HCT116 (cell line): Measurements from ENCODE around the gene GRIA2. TPM values are rescaled to one million over a fixed set of nuclear protein-coding genes. Genes with fewer than 3 reads are reported as not detected.

Experiments used
- ATAC-seq: fragments of 200-7000 bp; cut with Tn5 transposase; 2 replicates; pipeline ENCODE4 v1.9.1; 2020; ENCODE audit warnings: mild to moderate bottlenecking, moderate library complexity
- BruUV-seq: library from RNA; stranded (reverse); fragments of 400-500 nt; replicated peaks from 2 replicates; lab custom pipeline; 2021; lab: Mats Ljungman, UMichigan
- CTCF ChIA-PET: fragments of 300-600 bp; sonication (Branson Sonifier 250); formaldehyde crosslinking; loops from one replicate; lab custom pipeline; 2021; ENCODE audit warnings: antibody characterized with exemption; lab: Charles Lee
- POLR2A ChIA-PET: fragments of 300-600, 350-600 bp; sonication (Branson Sonifier 250); formaldehyde crosslinking; loops from one replicate; lab custom pipeline; 2021; ENCODE audit warnings: antibody characterized with exemption; lab: Charles Lee
- RAD21 ChIA-PET, 2 experiments: fragments of 300-600 bp; sonication (Branson Sonifier 250); formaldehyde crosslinking; loops; one replicate each; lab custom pipeline; 2023; ENCODE audit warnings: low total read pairs in 2 of 2; ENCODE audit not compliant: uncharacterized antibody in 2 of 2, unreplicated experiment in 2 of 2, low non-redundant PET in 1 of 2; lab: Charles Lee
- DNase-seq: peaks from one replicate; pipeline ENCODE4 v3.0.0-alpha.2; 2010; ENCODE audit warnings: low read depth, low spot score
- H2AFZ ChIP-seq: fragments of 200-600 bp; shearing (Covaris generic), sonication (generic); 2 replicates; pipeline ENCODE4 v1.6.1; 2017; ENCODE audit warnings: low read depth, mixed run types, mixed read lengths, antibody characterized with exemption, low read length; ENCODE audit not compliant: poor library complexity, severe bottlenecking
- H3K27ac ChIP-seq: 2 replicates; pipeline ENCODE4 v1.5.1; 2012; ENCODE audit warnings: low read depth, low read length
- H3K27me3 ChIP-seq: fragments of 200-600 bp; sonication (generic); 2 replicates; pipeline ENCODE4 v1.6.1; 2016; ENCODE audit warnings: mixed run types, low read length, mixed read lengths; ENCODE audit not compliant: insufficient read depth
- H3K36me3 ChIP-seq, 2 experiments: fragments of 200-500 bp in 1 of 2; fragments of 200-600 bp in 1 of 2; sonication (Bioruptor generic) in 1 of 2; sonication (generic) in 1 of 2; 2 replicates each; pipeline versions ENCODE4 v1.5.1 to v1.6.1; 2014 to 2016; ENCODE audit warnings: low read length in 2 of 2, inconsistent platforms in 1 of 2, mixed read lengths in 1 of 2, mixed run types in 1 of 2; ENCODE audit not compliant: insufficient read depth in 2 of 2, control insufficient read depth in 1 of 2
- H3K4me1 ChIP-seq, 2 experiments: fragments of 200-600 bp in 1 of 2; sonication (generic) in 1 of 2; 2 replicates each; pipeline versions ENCODE4 v1.5.1 to v1.6.1; 2012 to 2017; ENCODE audit warnings: low read length in 2 of 2, inconsistent platforms in 1 of 2, mild to moderate bottlenecking in 1 of 2, mixed read lengths in 1 of 2, mixed run types in 1 of 2, moderate library complexity in 1 of 2; ENCODE audit not compliant: insufficient read depth in 2 of 2, control insufficient read depth in 1 of 2
- H3K4me2 ChIP-seq: fragments of 200-600 bp; sonication (generic); 2 replicates; pipeline ENCODE4 v1.6.1; 2017; ENCODE audit warnings: mixed run types, low read length, mixed read lengths
- H3K4me3 ChIP-seq, 2 experiments: fragments of 200-600 bp in 1 of 2; sonication (generic) in 1 of 2; replicated peaks in 1 of 2; 2 replicates each; pipeline ENCODE4 v1.5.1; 2011 to 2016; ENCODE audit warnings: low read length in 2 of 2, control low read depth in 1 of 2, low read depth in 1 of 2, mild to moderate bottlenecking in 1 of 2, mixed read lengths in 1 of 2, mixed run types in 1 of 2
- H3K79me2 ChIP-seq: fragments of 200-600 bp; sonication (generic); 2 replicates; pipeline ENCODE4 v1.6.1; 2017; ENCODE audit warnings: mild to moderate bottlenecking, mixed run types, low read length, moderate library complexity, mixed read lengths; ENCODE audit not compliant: insufficient read depth
- H3K9ac ChIP-seq: fragments of 200-600 bp; sonication (generic); 2 replicates; pipeline ENCODE4 v1.6.1; 2016; ENCODE audit warnings: low read length, mixed read lengths
- H3K9me2 ChIP-seq: fragments of 200-600 bp; sonication (generic), shearing (Covaris generic); 2 replicates; pipeline ENCODE4 v1.6.1; 2017; ENCODE audit warnings: mixed run types, mild to moderate bottlenecking, moderate library complexity; ENCODE audit not compliant: insufficient read depth
- H3K9me3 ChIP-seq, 2 experiments: fragments of 200-500 bp in 1 of 2; fragments of 200-600 bp in 1 of 2; sonication (Bioruptor generic) in 1 of 2; sonication (generic) in 1 of 2; 2 replicates each; pipeline ENCODE4 v1.6.1; 2014 to 2017; ENCODE audit warnings: low read length in 2 of 2, mixed read lengths in 2 of 2, inconsistent platforms in 1 of 2, low read depth in 1 of 2, mild to moderate bottlenecking in 1 of 2, mixed run types in 1 of 2, moderate library complexity in 1 of 2; ENCODE audit not compliant: control insufficient read depth in 1 of 2, insufficient read depth in 1 of 2
- H4K20me1 ChIP-seq: fragments of 200-600 bp; sonication (generic), shearing (Covaris generic); 2 replicates; pipeline ENCODE4 v1.6.1; 2017; ENCODE audit warnings: mixed run types, mild to moderate bottlenecking, moderate library complexity; ENCODE audit not compliant: insufficient read depth
- EGR1 ChIP-seq: IDR thresholded peaks from 2 replicates; pipeline ENCODE4 v1.6.1; 2012; ENCODE audit warnings: low read depth
- ELF1 ChIP-seq: IDR thresholded peaks from 2 replicates; pipeline ENCODE4 v1.6.1; 2012; ENCODE audit warnings: low read depth, borderline replicate concordance
- JUND ChIP-seq: IDR thresholded peaks from 2 replicates; pipeline ENCODE4 v1.6.1; 2012
- POLR2A ChIP-seq: IDR thresholded peaks from 2 replicates; pipeline ENCODE4 v1.7.0; 2011; ENCODE audit warnings: borderline replicate concordance; ENCODE audit not compliant: insufficient read depth, insufficient read length; ENCODE audit errors: extremely low read depth
- RAD21 ChIP-seq: IDR thresholded peaks from 2 replicates; pipeline ENCODE4 v1.6.1; 2012; ENCODE audit warnings: low read depth, mild to moderate bottlenecking
- intact Hi-C: fragments of 100-400 bp; cut with micrococcal nuclease; formaldehyde crosslinking; loops from 2 replicates; pipeline ENCODE4 v1.10.0; 2022
- total RNA-seq: library from RNA; stranded (reverse); gene quantifications from one replicate; pipeline ENCODE4 v1.2.1, GENCODE V29; 2021; ENCODE audit not compliant: unreplicated experiment
- TF ChIP-seq, protein P1 (sequence below): IDR thresholded peaks from 2 replicates; pipeline ENCODE4 v1.6.1; 2012
- TF ChIP-seq, protein P2 (sequence below), 3 experiments: fragments of 200-600 bp in 1 of 3; sonication (generic) in 1 of 3; IDR thresholded peaks in 2 of 3; conservative IDR thresholded peaks in 1 of 3; 2 replicates each; pipeline ENCODE4 v1.5.1; 2012 to 2017; ENCODE audit warnings: low read depth in 2 of 3, low read length in 2 of 3, antibody characterized with exemption in 1 of 3, borderline replicate concordance in 1 of 3, control low read depth in 1 of 3, mild to moderate bottlenecking in 1 of 3, mixed read lengths in 1 of 3, mixed run types in 1 of 3, moderate library complexity in 1 of 3; ENCODE audit not compliant: insufficient read depth in 1 of 3
- TF ChIP-seq, protein P3 (sequence below): IDR thresholded peaks from 2 replicates; pipeline ENCODE4 v1.6.1; 2011; ENCODE audit warnings: mild to moderate bottlenecking, low read length, moderate library complexity; ENCODE audit not compliant: insufficient replicate concordance; ENCODE audit errors: extremely low read depth
- TF ChIP-seq, protein P4 (sequence below): IDR thresholded peaks from 2 replicates; pipeline ENCODE4 v1.6.1; 2012; ENCODE audit warnings: low read depth

Gene GRIA2
- total RNA-seq, 1 experiment from 2014 or later, result not detected

DNA sequence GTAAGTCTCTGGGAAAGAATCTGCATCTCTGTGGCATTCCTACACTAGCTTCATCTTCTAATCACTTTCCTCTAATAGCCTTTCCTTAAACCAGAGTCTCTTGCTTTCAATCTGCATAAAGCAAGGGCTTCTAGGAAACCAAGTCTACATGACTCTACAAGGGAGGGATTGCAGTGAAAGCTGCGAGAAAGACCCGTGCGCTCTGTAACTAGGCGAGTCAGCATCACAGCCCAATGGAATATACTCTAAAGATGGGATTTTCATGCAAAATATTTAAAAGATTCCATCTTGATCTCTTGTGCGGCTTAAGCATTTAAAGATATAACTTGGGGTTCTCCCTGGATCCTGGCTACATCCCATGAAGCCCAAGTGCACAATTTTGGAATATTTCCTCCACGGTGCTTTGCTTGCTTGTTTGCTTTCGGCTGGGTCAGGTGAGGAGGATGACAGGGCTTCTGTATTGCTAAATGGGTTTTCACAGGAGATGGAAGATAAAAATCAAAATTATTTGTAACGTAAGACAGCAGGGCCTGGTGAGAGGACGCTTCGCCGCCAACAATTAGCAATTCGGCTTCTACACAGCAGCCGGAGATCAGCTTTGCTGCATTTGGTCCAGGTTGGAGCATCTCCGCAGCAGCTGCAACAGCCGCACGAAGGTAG lies 687 bp upstream of the GRIA2 start:
- H3K9me3 ChIP-seq, result no peaks in the 10 kb centered on the region
- H3K4me3 ChIP-seq, result no peak overlapping the region
- H3K9ac ChIP-seq, result no peak overlapping the region
- RAD21 ChIA-PET, result no interaction called here
- H3K27ac ChIP-seq, result no peak overlapping the region
- BruUV-seq, result no TSS peak
- TF ChIP-seq, protein P1, sequence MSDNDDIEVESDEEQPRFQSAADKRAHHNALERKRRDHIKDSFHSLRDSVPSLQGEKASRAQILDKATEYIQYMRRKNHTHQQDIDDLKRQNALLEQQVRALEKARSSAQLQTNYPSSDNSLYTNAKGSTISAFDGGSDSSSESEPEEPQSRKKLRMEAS, result no peak
- TF ChIP-seq, protein P2, sequence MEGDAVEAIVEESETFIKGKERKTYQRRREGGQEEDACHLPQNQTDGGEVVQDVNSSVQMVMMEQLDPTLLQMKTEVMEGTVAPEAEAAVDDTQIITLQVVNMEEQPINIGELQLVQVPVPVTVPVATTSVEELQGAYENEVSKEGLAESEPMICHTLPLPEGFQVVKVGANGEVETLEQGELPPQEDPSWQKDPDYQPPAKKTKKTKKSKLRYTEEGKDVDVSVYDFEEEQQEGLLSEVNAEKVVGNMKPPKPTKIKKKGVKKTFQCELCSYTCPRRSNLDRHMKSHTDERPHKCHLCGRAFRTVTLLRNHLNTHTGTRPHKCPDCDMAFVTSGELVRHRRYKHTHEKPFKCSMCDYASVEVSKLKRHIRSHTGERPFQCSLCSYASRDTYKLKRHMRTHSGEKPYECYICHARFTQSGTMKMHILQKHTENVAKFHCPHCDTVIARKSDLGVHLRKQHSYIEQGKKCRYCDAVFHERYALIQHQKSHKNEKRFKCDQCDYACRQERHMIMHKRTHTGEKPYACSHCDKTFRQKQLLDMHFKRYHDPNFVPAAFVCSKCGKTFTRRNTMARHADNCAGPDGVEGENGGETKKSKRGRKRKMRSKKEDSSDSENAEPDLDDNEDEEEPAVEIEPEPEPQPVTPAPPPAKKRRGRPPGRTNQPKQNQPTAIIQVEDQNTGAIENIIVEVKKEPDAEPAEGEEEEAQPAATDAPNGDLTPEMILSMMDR (IDR thresholded peaks at IDR 0.05 in 2 of 3, conservative IDR thresholded peaks at IDR 0.05 in 1 of 3; ENCODE audit: borderline replicate concordance in 1 of 3, insufficient read depth in 1 of 3, low read depth in 2 of 3, low read length in 2 of 3), result no peak
- TF ChIP-seq EGR1, result no peak
- no peak for TF ChIP-seq RAD21
- no peak for TF ChIP-seq POLR2A
- no peak for TF ChIP-seq JUND
- TF ChIP-seq, protein P3, sequence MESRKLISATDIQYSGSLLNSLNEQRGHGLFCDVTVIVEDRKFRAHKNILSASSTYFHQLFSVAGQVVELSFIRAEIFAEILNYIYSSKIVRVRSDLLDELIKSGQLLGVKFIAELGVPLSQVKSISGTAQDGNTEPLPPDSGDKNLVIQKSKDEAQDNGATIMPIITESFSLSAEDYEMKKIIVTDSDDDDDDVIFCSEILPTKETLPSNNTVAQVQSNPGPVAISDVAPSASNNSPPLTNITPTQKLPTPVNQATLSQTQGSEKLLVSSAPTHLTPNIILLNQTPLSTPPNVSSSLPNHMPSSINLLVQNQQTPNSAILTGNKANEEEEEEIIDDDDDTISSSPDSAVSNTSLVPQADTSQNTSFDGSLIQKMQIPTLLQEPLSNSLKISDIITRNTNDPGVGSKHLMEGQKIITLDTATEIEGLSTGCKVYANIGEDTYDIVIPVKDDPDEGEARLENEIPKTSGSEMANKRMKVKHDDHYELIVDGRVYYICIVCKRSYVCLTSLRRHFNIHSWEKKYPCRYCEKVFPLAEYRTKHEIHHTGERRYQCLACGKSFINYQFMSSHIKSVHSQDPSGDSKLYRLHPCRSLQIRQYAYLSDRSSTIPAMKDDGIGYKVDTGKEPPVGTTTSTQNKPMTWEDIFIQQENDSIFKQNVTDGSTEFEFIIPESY, result no peak
- no peak for TF ChIP-seq ELF1
- TF ChIP-seq, protein P4, sequence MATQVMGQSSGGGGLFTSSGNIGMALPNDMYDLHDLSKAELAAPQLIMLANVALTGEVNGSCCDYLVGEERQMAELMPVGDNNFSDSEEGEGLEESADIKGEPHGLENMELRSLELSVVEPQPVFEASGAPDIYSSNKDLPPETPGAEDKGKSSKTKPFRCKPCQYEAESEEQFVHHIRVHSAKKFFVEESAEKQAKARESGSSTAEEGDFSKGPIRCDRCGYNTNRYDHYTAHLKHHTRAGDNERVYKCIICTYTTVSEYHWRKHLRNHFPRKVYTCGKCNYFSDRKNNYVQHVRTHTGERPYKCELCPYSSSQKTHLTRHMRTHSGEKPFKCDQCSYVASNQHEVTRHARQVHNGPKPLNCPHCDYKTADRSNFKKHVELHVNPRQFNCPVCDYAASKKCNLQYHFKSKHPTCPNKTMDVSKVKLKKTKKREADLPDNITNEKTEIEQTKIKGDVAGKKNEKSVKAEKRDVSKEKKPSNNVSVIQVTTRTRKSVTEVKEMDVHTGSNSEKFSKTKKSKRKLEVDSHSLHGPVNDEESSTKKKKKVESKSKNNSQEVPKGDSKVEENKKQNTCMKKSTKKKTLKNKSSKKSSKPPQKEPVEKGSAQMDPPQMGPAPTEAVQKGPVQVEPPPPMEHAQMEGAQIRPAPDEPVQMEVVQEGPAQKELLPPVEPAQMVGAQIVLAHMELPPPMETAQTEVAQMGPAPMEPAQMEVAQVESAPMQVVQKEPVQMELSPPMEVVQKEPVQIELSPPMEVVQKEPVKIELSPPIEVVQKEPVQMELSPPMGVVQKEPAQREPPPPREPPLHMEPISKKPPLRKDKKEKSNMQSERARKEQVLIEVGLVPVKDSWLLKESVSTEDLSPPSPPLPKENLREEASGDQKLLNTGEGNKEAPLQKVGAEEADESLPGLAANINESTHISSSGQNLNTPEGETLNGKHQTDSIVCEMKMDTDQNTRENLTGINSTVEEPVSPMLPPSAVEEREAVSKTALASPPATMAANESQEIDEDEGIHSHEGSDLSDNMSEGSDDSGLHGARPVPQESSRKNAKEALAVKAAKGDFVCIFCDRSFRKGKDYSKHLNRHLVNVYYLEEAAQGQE, result no peak
- H3K4me1 ChIP-seq, result no peaks in the 10 kb centered on the region
- CTCF ChIA-PET, result no interaction called here
- POLR2A ChIA-PET, result no interaction called here
- no peaks in the 10 kb centered on the region for H4K20me1 ChIP-seq
- no peak for DNase-seq
- H2AFZ ChIP-seq, result no peak overlapping the region
- H3K27me3 ChIP-seq, result no peaks in the 10 kb centered on the region
- H3K79me2 ChIP-seq, result no peaks in the 10 kb centered on the region
- no peak overlapping the region for H3K4me2 ChIP-seq
- ATAC-seq, result no peak
- H3K9me2 ChIP-seq, result no peaks in the 10 kb centered on the region
- intact Hi-C loops, result loop anchor here (5.0 to 10.0 kb wide), 3 partner anchors 295 to 952 kb away; partner anchors contain the start of gene GASK1B
- no peaks in the 10 kb centered on the region for H3K36me3 ChIP-seq
